Measurements from ENCODE around the gene RPS21. TPM values are rescaled to one million over a fixed set of nuclear protein-coding genes. Genes with fewer than 3 reads are reported as not detected.
"Not testable (repeated sequence)": the region's sequence is repeated elsewhere in the genome, so short reads cannot be mapped to it uniquely, and the experiment has no call there.

The RPS21 gene
- total RNA-seq, 2 donors from 2014 or later = 1,025 to 2,724 TPM

GRCh38 chr20:62422636-62423325 lies 35.9 kb downstream of the RPS21 start:
- DNase-seq (ENCODE audit: low spot score) = no peak
- no peak for ATAC-seq (ENCODE audit: insufficient number of reproducible peaks, low FRiP score, low read depth)
- no peaks in the 10 kb centered on the region for H3K4me1 ChIP-seq (ENCODE audit: control insufficient read depth in 1 of 2, low read depth in 2 of 2)
- no peaks in the 10 kb centered on the region for H3K36me3 ChIP-seq
- H3K27ac ChIP-seq = no peak overlapping the region
- no peaks in the 10 kb centered on the region for H3K27me3 ChIP-seq (replicated peaks; ENCODE audit: insufficient read depth)
- TF ChIP-seq, protein P1, sequence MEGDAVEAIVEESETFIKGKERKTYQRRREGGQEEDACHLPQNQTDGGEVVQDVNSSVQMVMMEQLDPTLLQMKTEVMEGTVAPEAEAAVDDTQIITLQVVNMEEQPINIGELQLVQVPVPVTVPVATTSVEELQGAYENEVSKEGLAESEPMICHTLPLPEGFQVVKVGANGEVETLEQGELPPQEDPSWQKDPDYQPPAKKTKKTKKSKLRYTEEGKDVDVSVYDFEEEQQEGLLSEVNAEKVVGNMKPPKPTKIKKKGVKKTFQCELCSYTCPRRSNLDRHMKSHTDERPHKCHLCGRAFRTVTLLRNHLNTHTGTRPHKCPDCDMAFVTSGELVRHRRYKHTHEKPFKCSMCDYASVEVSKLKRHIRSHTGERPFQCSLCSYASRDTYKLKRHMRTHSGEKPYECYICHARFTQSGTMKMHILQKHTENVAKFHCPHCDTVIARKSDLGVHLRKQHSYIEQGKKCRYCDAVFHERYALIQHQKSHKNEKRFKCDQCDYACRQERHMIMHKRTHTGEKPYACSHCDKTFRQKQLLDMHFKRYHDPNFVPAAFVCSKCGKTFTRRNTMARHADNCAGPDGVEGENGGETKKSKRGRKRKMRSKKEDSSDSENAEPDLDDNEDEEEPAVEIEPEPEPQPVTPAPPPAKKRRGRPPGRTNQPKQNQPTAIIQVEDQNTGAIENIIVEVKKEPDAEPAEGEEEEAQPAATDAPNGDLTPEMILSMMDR (IDR thresholded peaks at IDR 0.05) = no peak
- H3K4me3 ChIP-seq = no peak overlapping the region
- no peaks in the 10 kb centered on the region for H3K9me3 ChIP-seq

DNA sequence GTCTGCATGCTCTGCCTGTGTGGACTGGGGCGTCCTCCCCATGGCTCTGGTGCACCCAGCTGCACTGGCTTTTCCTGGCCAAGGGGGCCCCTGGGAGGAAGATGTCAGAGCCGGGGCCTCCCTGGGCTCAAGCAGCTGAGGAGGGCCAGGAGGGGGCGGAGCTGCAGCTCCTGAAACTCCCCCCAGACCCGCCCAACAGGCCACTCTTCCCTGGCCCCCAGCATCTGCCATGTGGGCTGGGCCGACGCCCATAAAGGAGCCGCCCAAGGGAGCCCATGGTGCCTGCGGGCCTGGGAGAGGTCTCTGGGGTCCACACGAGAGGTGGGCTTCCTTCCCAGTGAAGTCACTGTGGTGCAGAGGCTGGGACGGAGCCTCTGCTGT lies 36.4 kb downstream of the RPS21 start:
- H3K9me3 ChIP-seq = no peaks in the 10 kb centered on the region
- DNase-seq (ENCODE audit: low spot score) (no peak), ATAC-seq (ENCODE audit: insufficient number of reproducible peaks, low FRiP score, low read depth) (no peak)
- TF ChIP-seq, protein P1 (IDR thresholded peaks at IDR 0.05) = no peak
- H3K27me3 ChIP-seq (replicated peaks; ENCODE audit: insufficient read depth) = no peaks in the 10 kb centered on the region
- no peaks in the 10 kb centered on the region for H3K4me1 ChIP-seq (ENCODE audit: control insufficient read depth in 1 of 2, low read depth in 2 of 2)
- no peak overlapping the region for H3K4me3 ChIP-seq
- H3K27ac ChIP-seq = no peak overlapping the region
- H3K36me3 ChIP-seq = no peaks in the 10 kb centered on the region

DNA sequence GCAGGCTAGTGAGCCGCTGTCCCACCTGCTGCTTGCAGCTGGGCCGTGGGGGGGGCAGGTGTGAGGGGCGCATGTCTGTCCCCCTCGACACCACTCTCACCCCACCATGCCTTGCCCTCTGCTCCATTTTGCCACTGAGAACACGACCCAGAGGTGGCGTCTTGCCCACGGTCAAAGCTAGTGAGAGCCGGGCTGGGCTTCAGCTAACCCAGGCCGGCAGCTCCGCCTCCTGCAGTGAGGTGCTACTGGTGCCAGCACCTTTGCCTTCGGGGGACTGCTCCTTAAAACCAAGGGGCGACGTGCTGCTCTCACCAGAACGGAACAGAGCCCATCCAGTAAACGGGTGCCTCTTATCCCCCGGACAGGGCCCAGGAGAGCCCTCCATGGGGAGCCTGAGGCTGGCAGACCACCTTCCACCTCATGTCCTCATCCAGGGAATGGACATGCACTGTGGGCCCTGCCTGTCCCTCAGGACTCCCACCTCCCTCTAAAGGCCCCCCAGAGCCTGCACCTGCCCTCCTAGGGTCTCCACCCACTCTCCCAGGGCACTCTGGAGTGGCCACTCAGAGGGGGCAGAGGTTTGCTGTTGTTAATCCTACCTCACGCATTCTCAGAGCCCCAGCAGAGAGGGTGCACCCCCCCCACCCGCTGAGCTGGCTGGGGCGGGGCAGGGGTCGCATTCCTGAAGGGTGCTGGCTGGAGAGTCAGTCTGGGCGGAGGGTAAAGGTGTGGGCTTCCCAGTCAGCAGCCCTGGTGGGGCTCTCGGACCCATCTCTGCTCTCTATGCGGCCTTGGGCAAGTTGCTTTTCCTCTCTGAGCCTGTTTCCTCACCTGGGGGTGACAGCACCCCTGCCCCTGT lies 37.6 kb downstream of the RPS21 start:
- Histone ChIP-seq H3K9me3 (no peaks in the 10 kb centered on the region), H3K36me3 (no peaks in the 10 kb centered on the region), H3K4me3 (no peak overlapping the region), H3K27me3 (replicated peaks; ENCODE audit: insufficient read depth) (no peaks in the 10 kb centered on the region), H3K27ac (no peak overlapping the region), H3K4me1 (ENCODE audit: control insufficient read depth in 1 of 2, low read depth in 2 of 2) (no peaks in the 10 kb centered on the region)
- ATAC-seq (ENCODE audit: insufficient number of reproducible peaks, low FRiP score, low read depth) = no peak
- TF ChIP-seq, protein P1 (IDR thresholded peaks at IDR 0.05) = no peak
- no peak for DNase-seq (ENCODE audit: low spot score)

- no peaks in the 10 kb centered on the region for H3K9me3 ChIP-seq
- H3K4me3 ChIP-seq = no peak overlapping the region
- H3K4me1 ChIP-seq (ENCODE audit: control insufficient read depth in 1 of 2, low read depth in 2 of 2) = no peaks in the 10 kb centered on the region
- TF ChIP-seq, protein P1 (IDR thresholded peaks at IDR 0.05) = no peak
- no peaks in the 10 kb centered on the region for H3K36me3 ChIP-seq
- DNase-seq (ENCODE audit: low spot score) (no peak), ATAC-seq (ENCODE audit: insufficient number of reproducible peaks, low FRiP score, low read depth) (no peak)
- H3K27ac ChIP-seq = no peak overlapping the region
- no peaks in the 10 kb centered on the region for H3K27me3 ChIP-seq (replicated peaks; ENCODE audit: insufficient read depth)
These were observed 38.6 kb downstream of the RPS21 start for GRCh38 chr20:62425281-62426058.

- not testable (repeated sequence) for H3K4me3 ChIP-seq; H3K4me1 ChIP-seq (ENCODE audit: control insufficient read depth in 1 of 2, low read depth in 2 of 2); DNase-seq (ENCODE audit: low spot score); H3K9me3 ChIP-seq; H3K36me3 ChIP-seq; H3K27ac ChIP-seq; H3K27me3 ChIP-seq (replicated peaks; ENCODE audit: insufficient read depth); ATAC-seq (ENCODE audit: insufficient number of reproducible peaks, low FRiP score, low read depth)
These were observed 39.1 kb downstream of the RPS21 start for GRCh38 chr20:62426059-62426348.

Data from thoracic aorta (tissue), 2 donors.